Dendritic cell treated with granulocyte-macrophage colony-stimulating factor and Interleukin-4, amounts not matched to agents 40 ng/mL and 50 ng/mL, for 4 days (primary cell): Measurements from ENCODE around the gene PXN.

Source experiments
- H3K27ac Mint-ChIP-seq: one replicate; pipeline ENCODE4 v1.8.0; 2022; ENCODE audit warnings: mild to moderate bottlenecking, mixed read lengths
- H3K27me3 Mint-ChIP-seq: one replicate; pipeline ENCODE4 v1.8.0; 2022; ENCODE audit warnings: mild to moderate bottlenecking, mixed read lengths
- H3K36me3 Mint-ChIP-seq: one replicate; pipeline ENCODE4 v1.8.0; 2022; ENCODE audit warnings: low read depth, mixed read lengths
- H3K4me1 Mint-ChIP-seq: one replicate; pipeline ENCODE4 v1.8.0; 2022; ENCODE audit warnings: low read depth, mixed read lengths
- H3K4me3 Mint-ChIP-seq: one replicate; pipeline ENCODE4 v1.8.0; 2022; ENCODE audit warnings: mild to moderate bottlenecking, moderate library complexity, mixed read lengths
- H3K9me3 Mint-ChIP-seq: one replicate; pipeline ENCODE4 v1.8.0; 2022; ENCODE audit warnings: mixed read lengths
- intact Hi-C: fragments of 100-400 bp; cut with micrococcal nuclease; formaldehyde crosslinking; loops from one replicate; pipeline ENCODE4 v1.15.0; 2022

PXN gene

GRCh38 chr12:120190386-120190785, 75.1 kb downstream of the PXN start:
- Mint-ChIP-seq H3K27me3 (no peaks in the 10 kb centered on the region), H3K27ac (no peak overlapping the region), H3K4me1 (peaks cover 36% of the 10 kb centered on the region), H3K36me3 (peaks cover 65% of the 10 kb centered on the region), H3K9me3 (no peaks in the 10 kb centered on the region), H3K4me3 (no peak overlapping the region)
- intact Hi-C loops, result no loop called here

- peaks cover 93% of the 10 kb centered on the region for H3K36me3 Mint-ChIP-seq
- H3K4me1 Mint-ChIP-seq, result peaks cover 14% of the 10 kb centered on the region
- H3K4me3 Mint-ChIP-seq, result no peak overlapping the region
- H3K27me3 Mint-ChIP-seq, result no peaks in the 10 kb centered on the region
- peak overlapping the region; percentile 41 for H3K27ac Mint-ChIP-seq
- H3K9me3 Mint-ChIP-seq, result no peaks in the 10 kb centered on the region
- intact Hi-C loops, result no loop called here
These were observed 78.9 kb downstream of the PXN start for GRCh38 chr12:120186654-120187053.

GRCh38 chr12:120183211-120183631, 82.3 kb downstream of the PXN start:
- Mint-ChIP-seq H3K27me3 (no peaks in the 10 kb centered on the region), H3K4me3 (no peak overlapping the region), H3K27ac (no peak overlapping the region), H3K36me3 (peaks cover 99% of the 10 kb centered on the region), H3K4me1 (peaks cover 22% of the 10 kb centered on the region), H3K9me3 (no peaks in the 10 kb centered on the region)
- intact Hi-C loops, result no loop called here

GRCh38 chr12:120181991-120182631, 83.4 kb downstream of the PXN start:
- peaks cover 99% of the 10 kb centered on the region for H3K36me3 Mint-ChIP-seq
- no peaks in the 10 kb centered on the region for H3K27me3 Mint-ChIP-seq
- H3K4me3 Mint-ChIP-seq, result no peak overlapping the region
- H3K9me3 Mint-ChIP-seq, result no peaks in the 10 kb centered on the region
- H3K27ac Mint-ChIP-seq, result no peak overlapping the region
- intact Hi-C loops, result no loop called here
- peaks cover 21% of the 10 kb centered on the region for H3K4me1 Mint-ChIP-seq

GRCh38 chr12:120180975-120181374, 84.6 kb downstream of the PXN start:
- intact Hi-C loops, result no loop called here
- Mint-ChIP-seq H3K36me3 (peaks cover 99% of the 10 kb centered on the region), H3K9me3 (no peaks in the 10 kb centered on the region), H3K4me3 (no peak overlapping the region), H3K4me1 (peaks cover 16% of the 10 kb centered on the region), H3K27me3 (no peaks in the 10 kb centered on the region), H3K27ac (no peak overlapping the region)

GRCh38 chr12:120175537-120175936, 90.0 kb downstream of the PXN start:
- Mint-ChIP-seq H3K9me3 (no peaks in the 10 kb centered on the region), H3K4me3 (no peak overlapping the region), H3K4me1 (peaks cover 16% of the 10 kb centered on the region), H3K27me3 (no peaks in the 10 kb centered on the region), H3K36me3 (peaks cover 97% of the 10 kb centered on the region), H3K27ac (no peak overlapping the region)
- intact Hi-C loops, result no loop called here

GRCh38 chr12:120175062-120175461, 90.5 kb downstream of the PXN start:
- Mint-ChIP-seq H3K36me3 (peaks cover 97% of the 10 kb centered on the region), H3K4me1 (peaks cover 16% of the 10 kb centered on the region), H3K4me3 (no peak overlapping the region), H3K9me3 (no peaks in the 10 kb centered on the region), H3K27ac (no peak overlapping the region), H3K27me3 (no peaks in the 10 kb centered on the region)
- intact Hi-C loops, result no loop called here

- Mint-ChIP-seq H3K4me1 (no peaks in the 10 kb centered on the region), H3K27me3 (no peaks in the 10 kb centered on the region), H3K27ac (no peak overlapping the region), H3K9me3 (no peaks in the 10 kb centered on the region), H3K36me3 (peaks cover 93% of the 10 kb centered on the region), H3K4me3 (no peak overlapping the region)
- intact Hi-C loops, result no loop called here
These were observed 93.5 kb downstream of the PXN start for GRCh38 chr12:120172053-120172452.

- H3K4me3 Mint-ChIP-seq, result no peak overlapping the region
- H3K4me1 Mint-ChIP-seq, result no peaks in the 10 kb centered on the region
- no peaks in the 10 kb centered on the region for H3K9me3 Mint-ChIP-seq
- no peak overlapping the region for H3K27ac Mint-ChIP-seq
- intact Hi-C loops, result no loop called here
- H3K36me3 Mint-ChIP-seq, result peaks cover 92% of the 10 kb centered on the region
- H3K27me3 Mint-ChIP-seq, result no peaks in the 10 kb centered on the region
These were observed 94.9 kb downstream of the PXN start for GRCh38 chr12:120170631-120171030.

- H3K27ac Mint-ChIP-seq, result no peak overlapping the region
- no peak overlapping the region for H3K4me3 Mint-ChIP-seq
- no peaks in the 10 kb centered on the region for H3K27me3 Mint-ChIP-seq
- H3K4me1 Mint-ChIP-seq, result no peaks in the 10 kb centered on the region
- intact Hi-C loops, result no loop called here
- peaks cover 90% of the 10 kb centered on the region for H3K36me3 Mint-ChIP-seq
- H3K9me3 Mint-ChIP-seq, result no peaks in the 10 kb centered on the region
These were observed 95.6 kb downstream of the PXN start for GRCh38 chr12:120169946-120170345.

GRCh38 chr12:120168337-120168736, 97.2 kb downstream of the PXN start:
- Mint-ChIP-seq H3K36me3 (peaks cover 88% of the 10 kb centered on the region), H3K9me3 (no peaks in the 10 kb centered on the region), H3K27me3 (no peaks in the 10 kb centered on the region), H3K4me1 (no peaks in the 10 kb centered on the region), H3K27ac (no peak overlapping the region), H3K4me3 (no peak overlapping the region)
- intact Hi-C loops, result no loop called here

- intact Hi-C loops, result no loop called here
- no peak overlapping the region for H3K4me3 Mint-ChIP-seq
- peaks cover 88% of the 10 kb centered on the region for H3K36me3 Mint-ChIP-seq
- H3K27ac Mint-ChIP-seq, result no peak overlapping the region
- H3K9me3 Mint-ChIP-seq, result no peaks in the 10 kb centered on the region
- no peaks in the 10 kb centered on the region for H3K27me3 Mint-ChIP-seq
- no peaks in the 10 kb centered on the region for H3K4me1 Mint-ChIP-seq
These were observed 97.9 kb downstream of the PXN start for GRCh38 chr12:120167529-120168095.

- H3K36me3 Mint-ChIP-seq, result peaks cover 92% of the 10 kb centered on the region
- H3K27ac Mint-ChIP-seq, result no peak overlapping the region
- no peaks in the 10 kb centered on the region for H3K27me3 Mint-ChIP-seq
- no peaks in the 10 kb centered on the region for H3K4me1 Mint-ChIP-seq
- intact Hi-C loops, result no loop called here
- no peaks in the 10 kb centered on the region for H3K9me3 Mint-ChIP-seq
- H3K4me3 Mint-ChIP-seq, result no peak overlapping the region
These were observed 101.2 kb downstream of the PXN start for GRCh38 chr12:120164293-120164692.

GRCh38 chr12:120162763-120163162, 102.8 kb downstream of the PXN start:
- Mint-ChIP-seq H3K4me3 (no peak overlapping the region), H3K36me3 (peaks cover 92% of the 10 kb centered on the region), H3K27ac (no peak overlapping the region), H3K27me3 (no peaks in the 10 kb centered on the region), H3K9me3 (no peaks in the 10 kb centered on the region), H3K4me1 (no peaks in the 10 kb centered on the region)
- intact Hi-C loops, result no loop called here

- no peaks in the 10 kb centered on the region for H3K4me1 Mint-ChIP-seq
- H3K4me3 Mint-ChIP-seq, result no peak overlapping the region
- peaks cover 96% of the 10 kb centered on the region for H3K36me3 Mint-ChIP-seq
- H3K27ac Mint-ChIP-seq, result no peak overlapping the region
- no peaks in the 10 kb centered on the region for H3K9me3 Mint-ChIP-seq
- intact Hi-C loops, result no loop called here
- H3K27me3 Mint-ChIP-seq, result no peaks in the 10 kb centered on the region
These were observed 103.7 kb downstream of the PXN start for GRCh38 chr12:120161852-120162251.
